Kidney (tissue), 14 donors: Measurements from ENCODE around the gene FOXC2. TPM values are rescaled to one million over a fixed set of nuclear protein-coding genes. Genes with fewer than 3 reads are reported as not detected.

ENCODE experiments used
- DNase-seq, 5 donors: peaks; one replicate each; pipeline ENCODE4 v3.0.0-alpha.2; 2013 to 2020
- FAIRE-seq: peaks from 2 replicates; lab custom pipeline; 2012; peaks lifted over from hg19 to GRCh38; lab: Jason Lieb, UNC
- H3K27ac ChIP-seq, 2 donors: one replicate each; pipeline ENCODE4 v1.7.0; 2013; ENCODE audit warnings: low read depth in 2 of 2, low read length in 2 of 2, inconsistent platforms in 1 of 2
- H3K27me3 ChIP-seq: one replicate; pipeline ENCODE4 v1.7.1; 2013; ENCODE audit warnings: low read length, inconsistent platforms; ENCODE audit not compliant: control insufficient read depth, insufficient read depth
- H3K36me3 ChIP-seq, 3 donors: one replicate each; pipeline versions ENCODE4 v1.7.0 to v1.7.1; 2013; ENCODE audit warnings: low read length in 3 of 3, control low read depth in 1 of 3, inconsistent platforms in 1 of 3; ENCODE audit not compliant: insufficient read depth in 3 of 3, control insufficient read depth in 2 of 3
- H3K4me1 ChIP-seq, 3 donors: one replicate each; pipeline versions ENCODE4 v1.7.0 to v1.7.1; 2013; ENCODE audit warnings: low read length in 3 of 3, inconsistent platforms in 1 of 3, low read depth in 1 of 3; ENCODE audit not compliant: control insufficient read depth in 2 of 3, insufficient read depth in 2 of 3
- H3K4me3 ChIP-seq, 3 donors: one replicate each; pipeline versions ENCODE4 v1.7.0 to v1.8.1; 2013; ENCODE audit warnings: low read length in 3 of 3, control low read depth in 1 of 3, inconsistent platforms in 1 of 3
- H3K9ac ChIP-seq, 3 donors: one replicate each; pipeline versions ENCODE4 v1.7.0 to v1.7.1; 2013; ENCODE audit warnings: low read length in 3 of 3, control low read depth in 1 of 3, inconsistent platforms in 1 of 3
- H3K9me3 ChIP-seq, 3 donors: one replicate each; pipeline versions ENCODE4 v1.7.0 to v1.7.1; 2013; ENCODE audit warnings: low read length in 3 of 3, control low read depth in 1 of 3, inconsistent platforms in 1 of 3; ENCODE audit not compliant: control insufficient read depth in 2 of 3, insufficient read depth in 1 of 3
- CTCF ChIP-seq: IDR thresholded peaks from 3 replicates; pipeline ENCODE4 v1.5.1; 2012; ENCODE audit warnings: mild to moderate bottlenecking, moderate library complexity, borderline replicate concordance; ENCODE audit not compliant: insufficient read depth; ENCODE audit errors: extremely low read depth
- intact Hi-C: fragments of 100-400 bp; cut with DNase I; formaldehyde crosslinking; loops from one replicate; pipeline ENCODE4 v1.11.1; 2022
- polyA plus RNA-seq: library from polyadenylated mRNA; stranded (reverse); fragments of 350-450 nt; fragmentation: Illumina TruSeq; extraction: RNeasy Lipid Tissue Mini Kit (QIAGEN cat#74804); gene quantifications from one replicate; pipeline ENCODE4 v1.2.3, GENCODE V29; 2014; ENCODE audit warnings: low read depth, low replicate concordance; ENCODE audit not compliant: insufficient read depth
- total RNA-seq: library from RNA; stranded (reverse); fragmentation: NEBNext Ultra II Directional; extraction: Animal tissue kit (Norgen Biotek cat#: 25700); gene quantifications from one replicate; pipeline ENCODE4 v1.2.1, GENCODE V29; 2021
- donor health status: control.
- donor health status: control.
- donor health status: control.
- donor health status: control.
- donor health status: control.
- donor health status: DM: yes; HTN: yes; CAD: no.
- donor health status: Normal renal cell carcinoma (clear cell type).

The FOXC2 gene
- total and polyA plus RNA-seq, 2 donors from 2014 or later: 3.8 to 6.3 TPM

- Histone ChIP-seq H3K4me1 (peaks cover 0 to 6% (median 0%) of the 10 kb centered on the region in 3 donors), H3K9me3 (no peaks in the 10 kb centered on the region), H3K27ac (peak overlapping the region; percentile 76 to 84), H3K4me3 (peak overlapping the region; percentile 34 to 71 (median 48)), H3K9ac (peak overlapping the region; percentile 48 to 60 (median 51)), H3K36me3 (no peaks in the 10 kb centered on the region), H3K27me3 (peaks cover 8% of the 10 kb centered on the region)
- TF ChIP-seq CTCF: no peak
- intact Hi-C loops: loop anchor here (5.0 to 10.0 kb wide), 2 partner anchors 495 to 718 kb away; no protein-coding TSS in a partner anchor
- no peak for FAIRE-seq
- DNase-seq: peak; percentile 72 to 80 (median 76)
Measured at GRCh38 chr16:86566966-86567700, 504 bp downstream of the FOXC2 start.

GRCh38 chr16:86567701-86568581 lies 1.3 kb downstream of the FOXC2 start:
- Histone ChIP-seq H3K9me3 (no peaks in the 10 kb centered on the region), H3K27me3 (peaks cover 8% of the 10 kb centered on the region), H3K9ac (peak overlapping the region; percentile 48 to 60 (median 51)), H3K36me3 (no peaks in the 10 kb centered on the region), H3K4me1 (peaks cover 0 to 6% (median 2%) of the 10 kb centered on the region in 3 donors), H3K4me3 (peak overlapping the region; percentile 34 to 89 (median 48)), H3K27ac (peak overlapping the region; percentile 76 to 84)
- intact Hi-C loops: loop anchor here (5.0 to 10.0 kb wide), 2 partner anchors 494 to 717 kb away; no protein-coding TSS in a partner anchor
- FAIRE-seq (no peak), DNase-seq (peak in 1 of 5 donors; percentile 9)
- TF ChIP-seq CTCF: no peak

- H3K4me3 ChIP-seq: peak overlapping the region; percentile 53 to 89 (median 60)
- no peak for TF ChIP-seq CTCF
- H3K27ac ChIP-seq: peak overlapping the region; percentile 62 to 76
- H3K36me3 ChIP-seq: peaks cover 0 to 2% (median 0%) of the 10 kb centered on the region in 3 donors
- FAIRE-seq (no peak), DNase-seq (peak in 2 of 5 donors; percentile 10 to 58)
- H3K9me3 ChIP-seq: no peaks in the 10 kb centered on the region
- H3K27me3 ChIP-seq: peaks cover 10% of the 10 kb centered on the region
- intact Hi-C loops: loop anchor here (5.0 to 10.0 kb wide), 2 partner anchors 493 to 716 kb away; no protein-coding TSS in a partner anchor
- H3K9ac ChIP-seq: peak overlapping the region; percentile 37 to 74 (median 65)
- peaks cover 0 to 11% (median 2%) of the 10 kb centered on the region in 3 donors for H3K4me1 ChIP-seq
Measured at GRCh38 chr16:86568677-86569623, 2.3 kb downstream of the FOXC2 start.
